Lung microvascular endothelial cell (primary cell): ENCODE results near the gene APOO. TPM values are rescaled to one million over a fixed set of nuclear protein-coding genes. Genes with fewer than 3 reads are reported as not detected.
A peak's percentile ranks its signal among the peaks of the same experiment; 100 is the strongest.
"Not testable (repeated sequence)": the region's sequence is repeated elsewhere in the genome, so short reads cannot be mapped to it uniquely, and the experiment has no call there.

Source experiments
- DNase-seq, 2 donors: peaks; one replicate each; pipeline versions ENCODE4 v3.0.0 to v3.0.0-alpha.2; 2010; ENCODE audit warnings: low read depth in 2 of 2
- total RNA-seq: library from RNA; depleted of rRNA; stranded (reverse); fragments of >200 nt; gene quantifications from 2 replicates; pipeline ENCODE4 v1.2.1, GENCODE V29; 2014

The APOO gene
- total RNA-seq, 1 donor from 2014 or later, result 4.6 TPM

- DNase-seq, result no peak
Observed at GRCh38 chrX:23861215-23861896, 46.4 kb downstream of the APOO start.

- not testable (repeated sequence) for DNase-seq
Observed at GRCh38 chrX:23859238-23859637, 48.5 kb downstream of the APOO start.

GRCh38 chrX:23857935-23858334, 49.8 kb downstream of the APOO start:
- no peak for DNase-seq

- no peak for DNase-seq
Observed at GRCh38 chrX:23857363-23857762, 50.4 kb downstream of the APOO start.

GRCh38 chrX:23855569-23855968, 52.2 kb downstream of the APOO start:
- DNase-seq, result no peak

GRCh38 chrX:23854945-23855344, 52.8 kb downstream of the APOO start:
- DNase-seq, result no peak

GRCh38 chrX:23854122-23854521, 53.6 kb downstream of the APOO start:
- DNase-seq, result no peak

- no peak for DNase-seq
Observed at GRCh38 chrX:23851544-23851943, 56.2 kb downstream of the APOO start.

GRCh38 chrX:23849241-23849640, 58.5 kb downstream of the APOO start:
- no peak for DNase-seq

GRCh38 chrX:23845351-23845817, 62.4 kb downstream of the APOO start:
- peak; percentile 24 to 64 for DNase-seq

- DNase-seq, result peak; percentile 52 to 84
Observed at GRCh38 chrX:23844502-23845138, 63.1 kb downstream of the APOO start.

GRCh38 chrX:23841847-23842522, 65.8 kb downstream of the APOO start:
- no peak for DNase-seq

- DNase-seq, result no peak
Observed at GRCh38 chrX:23840674-23841073, 67.1 kb downstream of the APOO start.

- DNase-seq, result no peak
Observed at GRCh38 chrX:23838953-23839352, 68.8 kb downstream of the APOO start.

GRCh38 chrX:23832721-23833120, 75.0 kb downstream of the APOO start:
- DNase-seq, result no peak

GRCh38 chrX:23828881-23829280, 78.9 kb downstream of the APOO start:
- no peak for DNase-seq

- DNase-seq, result no peak
Observed at GRCh38 chrX:23826653-23827052, 81.1 kb downstream of the APOO start.

GRCh38 chrX:23826216-23826615, 81.5 kb downstream of the APOO start:
- DNase-seq, result no peak

- DNase-seq, result no peak
Observed at GRCh38 chrX:23825675-23826074, 82.1 kb downstream of the APOO start.

- DNase-seq, result no peak
Observed at GRCh38 chrX:23822841-23823240, 84.9 kb downstream of the APOO start.

- DNase-seq, result no peak
Observed at GRCh38 chrX:23822397-23822796, 85.3 kb downstream of the APOO start.

- no peak for DNase-seq
Observed at GRCh38 chrX:23821847-23822246, 85.9 kb downstream of the APOO start.
